Kidney epithelial cell (primary cell): ENCODE measurements around the gene COMMD9. TPM values are rescaled to one million over a fixed set of nuclear protein-coding genes. Genes with fewer than 3 reads are reported as not detected.

Experiments used
- DNase-seq: peaks from one replicate; pipeline ENCODE4 v3.0.0-alpha.2; 2010; ENCODE audit warnings: low read depth
- H3K27me3 ChIP-seq: 2 replicates; pipeline ENCODE4 v1.6.0; 2011; ENCODE audit warnings: low read length; ENCODE audit not compliant: control insufficient read depth, insufficient read depth
- H3K36me3 ChIP-seq: 2 replicates; pipeline ENCODE4 v1.5.1; 2011; ENCODE audit warnings: low read length; ENCODE audit not compliant: control insufficient read depth, insufficient read depth
- H3K4me3 ChIP-seq: 2 replicates; pipeline ENCODE4 v1.5.1; 2011; ENCODE audit warnings: low read depth, mild to moderate bottlenecking, control low read depth, low read length
- total RNA-seq: library from RNA; depleted of rRNA; stranded (reverse); fragments of >200 nt; gene quantifications from 2 replicates; pipeline ENCODE4 v1.2.3, GENCODE V29; 2015
- TF ChIP-seq, protein P1 (sequence below): IDR thresholded peaks from 2 replicates; pipeline ENCODE4 v1.5.1; 2011; ENCODE audit warnings: mild to moderate bottlenecking, moderate library complexity, low read length, control low read depth, inconsistent platforms; ENCODE audit not compliant: insufficient read depth, poor library complexity, severe bottlenecking

Gene COMMD9
- total RNA-seq, 1 donor from 2014 or later, result 69.6 TPM

DNA sequence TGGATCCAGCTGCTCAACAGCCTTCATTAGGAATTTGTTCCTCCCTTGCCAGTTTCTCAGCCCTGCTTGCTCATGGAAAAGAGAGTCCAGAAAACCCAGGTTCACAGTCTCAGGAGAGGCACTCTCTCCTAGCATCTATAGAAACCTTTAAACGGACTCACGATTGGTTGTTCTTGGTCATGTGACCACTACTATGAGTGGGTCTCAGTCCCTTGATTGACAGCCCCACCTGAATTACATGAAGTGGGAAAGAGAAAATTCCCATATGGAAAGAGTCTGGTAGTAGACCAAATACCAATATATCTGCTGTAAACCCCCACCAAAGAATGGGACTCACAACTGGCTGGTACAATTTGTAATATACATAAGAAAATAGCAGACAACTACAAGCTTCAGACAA, 54.4 kb downstream of the COMMD9 start:
- no peak for DNase-seq
- TF ChIP-seq, protein P1, sequence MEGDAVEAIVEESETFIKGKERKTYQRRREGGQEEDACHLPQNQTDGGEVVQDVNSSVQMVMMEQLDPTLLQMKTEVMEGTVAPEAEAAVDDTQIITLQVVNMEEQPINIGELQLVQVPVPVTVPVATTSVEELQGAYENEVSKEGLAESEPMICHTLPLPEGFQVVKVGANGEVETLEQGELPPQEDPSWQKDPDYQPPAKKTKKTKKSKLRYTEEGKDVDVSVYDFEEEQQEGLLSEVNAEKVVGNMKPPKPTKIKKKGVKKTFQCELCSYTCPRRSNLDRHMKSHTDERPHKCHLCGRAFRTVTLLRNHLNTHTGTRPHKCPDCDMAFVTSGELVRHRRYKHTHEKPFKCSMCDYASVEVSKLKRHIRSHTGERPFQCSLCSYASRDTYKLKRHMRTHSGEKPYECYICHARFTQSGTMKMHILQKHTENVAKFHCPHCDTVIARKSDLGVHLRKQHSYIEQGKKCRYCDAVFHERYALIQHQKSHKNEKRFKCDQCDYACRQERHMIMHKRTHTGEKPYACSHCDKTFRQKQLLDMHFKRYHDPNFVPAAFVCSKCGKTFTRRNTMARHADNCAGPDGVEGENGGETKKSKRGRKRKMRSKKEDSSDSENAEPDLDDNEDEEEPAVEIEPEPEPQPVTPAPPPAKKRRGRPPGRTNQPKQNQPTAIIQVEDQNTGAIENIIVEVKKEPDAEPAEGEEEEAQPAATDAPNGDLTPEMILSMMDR, result no peak
- Histone ChIP-seq H3K36me3 (no peaks in the 10 kb centered on the region), H3K27me3 (no peaks in the 10 kb centered on the region), H3K4me3 (no peak overlapping the region)

- DNase-seq, result no peak
- Histone ChIP-seq H3K36me3 (no peaks in the 10 kb centered on the region), H3K27me3 (no peaks in the 10 kb centered on the region), H3K4me3 (no peak overlapping the region)
- TF ChIP-seq, protein P1, result no peak
These were observed 56.0 kb downstream of the COMMD9 start for GRCh38 chr11:36233204-36233603.

- no peak overlapping the region for H3K4me3 ChIP-seq
- DNase-seq, result no peak
- H3K36me3 ChIP-seq, result no peaks in the 10 kb centered on the region
- TF ChIP-seq, protein P1, result no peak
- no peaks in the 10 kb centered on the region for H3K27me3 ChIP-seq
These were observed 58.2 kb downstream of the COMMD9 start for GRCh38 chr11:36230779-36231699.

- H3K4me3 ChIP-seq, result no peak overlapping the region
- H3K27me3 ChIP-seq, result no peaks in the 10 kb centered on the region
- DNase-seq, result no peak
- no peaks in the 10 kb centered on the region for H3K36me3 ChIP-seq
- TF ChIP-seq, protein P1, result no peak
These were observed 60.0 kb downstream of the COMMD9 start for GRCh38 chr11:36229091-36229705.

- H3K36me3 ChIP-seq, result no peaks in the 10 kb centered on the region
- no peak overlapping the region for H3K4me3 ChIP-seq
- TF ChIP-seq, protein P1, result no peak
- no peaks in the 10 kb centered on the region for H3K27me3 ChIP-seq
- DNase-seq, result no peak
These were observed 60.5 kb downstream of the COMMD9 start for GRCh38 chr11:36228689-36229088.

DNA sequence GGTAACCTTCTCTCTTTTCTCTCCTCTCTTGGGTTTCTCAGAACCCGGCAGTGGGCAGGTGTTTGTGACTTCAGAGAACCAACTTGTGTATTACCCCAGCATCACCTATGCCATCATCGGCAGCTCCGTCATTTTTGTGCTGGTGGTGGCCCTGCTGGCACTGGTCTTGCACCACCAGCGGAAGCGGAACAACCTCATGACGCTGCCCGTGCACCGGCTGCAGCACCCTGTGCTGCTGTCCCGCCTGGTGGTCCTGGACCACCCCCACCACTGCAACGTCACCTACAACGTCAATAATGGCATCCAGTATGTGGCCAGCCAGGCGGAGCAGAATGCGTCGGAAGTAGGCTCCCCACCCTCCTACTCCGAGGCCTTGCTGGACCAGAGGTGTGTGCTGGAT, 62.2 kb downstream of the COMMD9 start:
- TF ChIP-seq, protein P1, result no peak
- no peaks in the 10 kb centered on the region for H3K36me3 ChIP-seq
- no peak for DNase-seq

More for the DNA sequence above, 62.2 kb downstream of the COMMD9 start:
- Histone ChIP-seq H3K4me3 (no peak overlapping the region), H3K27me3 (no peaks in the 10 kb centered on the region)
